Sigmoid colon (tissue), 7 donors: Measurements from ENCODE around the gene EGFLAM. TPM values are rescaled to one million over a fixed set of nuclear protein-coding genes. Genes with fewer than 3 reads are reported as not detected.
A peak's percentile ranks its signal among the peaks of the same experiment; 100 is the strongest.

Experiments used
- DNase-seq: peaks from one replicate; pipeline ENCODE4 v3.0.0-alpha.2; 2019
- H3K27ac ChIP-seq, 4 donors: fragments of 200-600 bp; sonication (generic); one replicate each; pipeline ENCODE4 v1.5.1; 2016 to 2019; ENCODE audit warnings: mild to moderate bottlenecking in 1 of 4
- H3K27me3 ChIP-seq, 3 donors: fragments of 200-600 bp; sonication (generic); one replicate each; pipeline ENCODE4 v1.5.1; 2019; ENCODE audit warnings: mild to moderate bottlenecking in 1 of 3
- H3K36me3 ChIP-seq, 4 donors: fragments of 200-600 bp; sonication (generic); one replicate each; pipeline ENCODE4 v1.5.1; 2016 to 2019
- H3K4me1 ChIP-seq, 4 donors: fragments of 200-600 bp; sonication (generic); one replicate each; pipeline ENCODE4 v1.5.1; 2017 to 2019
- H3K4me3 ChIP-seq, 4 donors: fragments of 200-600 bp; sonication (generic); one replicate each; pipeline ENCODE4 v1.5.1; 2017 to 2019; ENCODE audit warnings: mild to moderate bottlenecking in 2 of 4, moderate library complexity in 1 of 4
- H3K9me3 ChIP-seq, 4 donors: fragments of 200-600 bp in 3 of 4; sonication (generic) in 3 of 4; one replicate each; pipeline versions ENCODE4 v1.5.1 to v1.6.1; 2013 to 2019
- CTCF ChIP-seq, 4 experiments: fragments of 450-650 bp in 3 of 4; fragments of 200-600 bp in 1 of 4; IDR thresholded peaks; one replicate each; pipeline ENCODE4 v1.5.1; 2016 to 2019; ENCODE audit warnings: antibody characterized with exemption in 4 of 4, mild to moderate bottlenecking in 3 of 4, moderate library complexity in 2 of 4
- EP300 ChIP-seq, 4 donors: sonication (generic); formaldehyde crosslinking; IDR thresholded peaks; one replicate each; pipeline ENCODE4 v1.6.1; 2017; ENCODE audit warnings: antibody characterized with exemption in 4 of 4
- POLR2A ChIP-seq, 2 donors: fragments of 450-650 bp; IDR thresholded peaks; one replicate each; pipeline ENCODE4 v1.6.1; 2016; ENCODE audit warnings: antibody characterized with exemption in 2 of 2, mild to moderate bottlenecking in 2 of 2, moderate library complexity in 2 of 2
- POLR2AphosphoS5 ChIP-seq, 4 donors: sonication (generic); formaldehyde crosslinking; IDR thresholded peaks; one replicate each; pipeline ENCODE4 v1.6.1; 2017; ENCODE audit warnings: antibody characterized with exemption in 4 of 4
- WGBS, 2 donors: extraction: QIAGEN DNeasy Blood & Tissue Kit; methylation state at CpG; one replicate each; pipeline ENCODE4 v1.1.7; 2013; 5-methylcytosine and 5-hydroxymethylcytosine counted together
- intact Hi-C: fragments of 100-400 bp; cut with DNase I; formaldehyde crosslinking; loops from one replicate; pipeline ENCODE4 v1.15.1; 2023
- polyA plus RNA-seq, 3 donors: library from polyadenylated mRNA; stranded (reverse); fragments of 200-250 nt; gene quantifications; one replicate each; pipeline ENCODE4 v1.2.3, GENCODE V29; 2013
- total RNA-seq, 4 donors: library from RNA; depleted of rRNA; stranded (reverse); fragments of >200 nt; gene quantifications; one replicate each; pipeline ENCODE4 v1.1.0, GENCODE V29; 2016
- donor health status: healthy with polysubstance abuse.
- donor health status: Bipolar disorder and iron deficiency.
- donor health status: healthy.

EGFLAM gene
- 1 to 10 TPM; 2.5 to 5.7 (median 2.8) TPM for total RNA-seq
- polyA plus RNA-seq: 1 to 10 TPM in 2 of 3 donors, under 1 TPM in 1; 0.46 to 2.4 (median 2.1) TPM

DNA sequence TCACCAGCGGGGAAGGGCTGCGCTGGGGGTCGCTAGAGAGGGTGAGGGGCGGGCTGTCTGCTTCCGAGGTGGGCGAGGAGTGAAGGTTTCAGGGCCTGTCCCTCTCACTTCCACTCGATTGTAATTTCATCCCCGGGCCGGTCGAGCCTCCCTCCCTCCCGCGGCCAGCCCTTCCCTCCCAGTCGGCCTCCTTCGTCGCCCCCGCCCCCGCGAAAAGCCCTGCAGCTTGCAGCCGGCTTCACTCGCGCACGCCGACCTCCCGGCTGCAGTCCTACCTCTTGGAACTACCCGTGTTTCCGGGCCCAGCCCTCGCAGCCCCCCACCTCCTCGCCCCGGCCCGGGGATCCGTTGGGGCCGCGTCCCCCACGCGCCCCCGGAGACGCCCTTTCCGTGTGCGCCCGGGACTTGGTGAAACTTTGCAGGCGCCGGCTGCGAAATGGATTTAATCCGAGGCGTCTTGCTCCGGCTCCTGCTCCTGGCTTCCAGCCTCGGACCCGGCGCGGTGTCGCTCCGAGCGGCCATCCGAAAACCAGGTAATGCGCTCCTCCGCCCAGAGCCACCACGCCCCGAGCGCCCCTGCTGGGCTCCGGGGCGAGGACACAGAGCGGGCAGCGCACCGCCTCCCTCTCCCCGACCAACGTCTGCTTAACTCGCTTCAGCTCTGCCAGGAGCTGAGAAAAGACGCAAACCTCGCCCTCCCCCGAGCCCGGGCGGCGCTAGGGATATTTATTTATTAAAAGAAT lies at the start of gene EGFLAM:
TSS of gene EGFLAM (plus strand) at position 241 of the 743 bp plus-strand sequence. CDS start at position 437, 196 bp downstream.
- H3K4me3 ChIP-seq: peak within 1 kb of the TSS; percentile 32 to 62 (median 46)
- peaks cover 18 to 59% (median 31%) of the 10 kb centered on the region in 3 donors for H3K27me3 ChIP-seq
- peak within 1 kb of the TSS in 1 of 4 donors; percentile 51 for H3K27ac ChIP-seq
- TF ChIP-seq POLR2A (IDR thresholded peaks at IDR 0.05) (no peak), CTCF (IDR thresholded peaks at IDR 0.05) (peak in 2 of 4 experiments; percentile 13 to 22)
- no peak for DNase-seq
- H3K36me3 ChIP-seq: no peaks in the 10 kb centered on the region
- H3K4me1 ChIP-seq: peaks cover 0 to 23% (median 20%) of the 10 kb centered on the region in 4 donors
- no peaks in the 10 kb centered on the region for H3K9me3 ChIP-seq
- 2% methylated on average over 73 of the region's 73 CpGs for WGBS, 2 donors
- intact Hi-C loops: no loop called here

DNA sequence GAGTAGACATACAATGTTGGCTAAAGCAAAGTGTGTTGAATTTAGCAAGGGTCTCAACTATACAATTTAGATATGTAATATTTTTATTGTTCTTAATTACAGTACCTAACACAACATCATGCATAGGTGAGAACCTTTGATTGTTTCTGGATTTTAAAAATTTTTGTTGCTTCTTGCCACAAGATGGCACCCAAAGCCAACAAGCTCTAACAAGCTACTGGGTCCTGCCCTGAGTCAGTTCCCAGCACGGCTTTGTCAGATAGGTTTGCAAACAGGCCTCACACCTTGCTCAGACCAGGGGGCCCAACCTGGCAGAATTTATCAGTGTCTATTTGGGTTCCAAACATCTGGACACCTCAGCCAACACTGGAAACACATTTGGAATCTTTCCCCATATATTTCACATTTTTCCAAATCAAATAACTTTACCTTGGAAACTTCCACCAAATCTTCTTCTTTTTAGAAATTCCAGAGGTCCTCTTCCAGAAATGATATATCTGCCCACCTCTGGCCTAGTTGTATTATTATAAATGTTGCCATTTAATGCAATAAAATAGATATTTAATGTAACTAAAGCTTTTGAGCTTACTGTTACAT lies 49.5 kb upstream of the EGFLAM start:
- H3K9me3 ChIP-seq: no peaks in the 10 kb centered on the region
- DNase-seq: no peak
- no peaks in the 10 kb centered on the region for H3K4me1 ChIP-seq
- no peak overlapping the region for H3K4me3 ChIP-seq
- TF ChIP-seq EP300 (IDR thresholded peaks at IDR 0.05): no peak
- TF ChIP-seq CTCF (IDR thresholded peaks at IDR 0.05): peak in 1 of 4 experiments; percentile 8
- intact Hi-C loops: no loop called here
- H3K27me3 ChIP-seq: no peaks in the 10 kb centered on the region
- H3K27ac ChIP-seq: no peak overlapping the region
- no peaks in the 10 kb centered on the region for H3K36me3 ChIP-seq
- 12 to 19% methylated on average over 1 of the region's 1 CpG for WGBS, 2 donors

DNA sequence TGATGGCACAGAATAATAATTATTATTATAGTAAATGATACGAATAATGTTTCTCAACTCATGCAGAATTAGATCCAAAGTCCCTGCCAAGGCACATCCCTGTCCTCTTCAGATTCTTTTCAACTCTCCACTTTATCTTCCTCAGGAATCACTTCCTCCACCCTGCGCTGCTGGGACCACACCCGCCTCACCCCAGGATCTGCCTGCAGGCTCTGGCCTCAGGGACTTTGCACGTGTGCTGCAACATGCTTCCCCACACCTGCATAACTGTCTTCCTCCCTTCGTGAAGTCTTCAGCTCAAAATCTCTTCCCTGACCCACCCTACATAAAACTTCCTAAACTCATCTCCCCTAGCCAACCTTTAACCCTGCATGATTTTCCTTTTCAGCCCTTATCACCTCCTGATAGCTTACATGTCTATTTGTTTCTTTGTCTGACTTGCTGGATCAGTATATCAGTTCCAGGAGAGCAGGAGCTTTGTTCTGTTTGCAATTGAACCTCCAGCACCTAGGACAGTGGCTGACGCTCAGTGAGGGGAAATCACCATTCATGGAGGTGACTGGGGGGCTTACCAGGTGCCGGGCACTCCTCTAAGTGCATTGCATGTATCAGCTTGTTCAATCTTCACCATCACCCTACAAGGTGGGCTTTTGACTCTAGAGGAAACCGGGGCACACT lies 47.5 kb upstream of the EGFLAM start:
- Histone ChIP-seq H3K4me1 (no peaks in the 10 kb centered on the region), H3K36me3 (no peaks in the 10 kb centered on the region), H3K27ac (no peak overlapping the region), H3K9me3 (no peaks in the 10 kb centered on the region), H3K4me3 (no peak overlapping the region), H3K27me3 (no peaks in the 10 kb centered on the region)
- DNase-seq: no peak
- 48 to 67% methylated on average over 8 of the region's 8 CpGs for WGBS, 2 donors
- intact Hi-C loops: no loop called here
- no peak for TF ChIP-seq POLR2A (IDR thresholded peaks at IDR 0.05)
- TF ChIP-seq CTCF (IDR thresholded peaks at IDR 0.05): no peak
- TF ChIP-seq EP300 (IDR thresholded peaks at IDR 0.05): no peak
- TF ChIP-seq POLR2AphosphoS5 (IDR thresholded peaks at IDR 0.05): no peak

- 64 to 66% methylated on average over 6 of the region's 6 CpGs for WGBS, 2 donors
- H3K27me3 ChIP-seq: no peaks in the 10 kb centered on the region
- TF ChIP-seq CTCF (IDR thresholded peaks at IDR 0.05): no peak
- no peak for TF ChIP-seq POLR2AphosphoS5 (IDR thresholded peaks at IDR 0.05)
- no peak for TF ChIP-seq POLR2A (IDR thresholded peaks at IDR 0.05)
- no peak for TF ChIP-seq EP300 (IDR thresholded peaks at IDR 0.05)
- no peaks in the 10 kb centered on the region for H3K9me3 ChIP-seq
- no peak for DNase-seq
- H3K4me3 ChIP-seq: no peak overlapping the region
- intact Hi-C loops: no loop called here
- no peaks in the 10 kb centered on the region for H3K4me1 ChIP-seq
- H3K27ac ChIP-seq: no peak overlapping the region
- H3K36me3 ChIP-seq: no peaks in the 10 kb centered on the region
These were observed 47.0 kb upstream of the EGFLAM start for GRCh38 chr5:38211354-38211710.
